Suprapubic skin (tissue), 3 donors: ENCODE results near the gene ZNF536.

Source experiments
- CTCF ChIP-seq, 2 donors: fragments of 200-600 bp in 1 of 2; fragments of 450-650 bp in 1 of 2; sonication (generic) in 1 of 2; IDR thresholded peaks; one replicate each; pipeline ENCODE4 v1.5.1; 2016 to 2019; ENCODE audit warnings: antibody characterized with exemption in 2 of 2, mild to moderate bottlenecking in 1 of 2, moderate library complexity in 1 of 2
- EP300 ChIP-seq: sonication (generic); formaldehyde crosslinking; IDR thresholded peaks from one replicate; pipeline ENCODE4 v1.6.1; 2017; ENCODE audit warnings: antibody characterized with exemption
- POLR2A ChIP-seq, 2 donors: fragments of 450-650 bp; IDR thresholded peaks; one replicate each; pipeline ENCODE4 v1.6.1; 2017; ENCODE audit warnings: antibody characterized with exemption in 2 of 2, mild to moderate bottlenecking in 2 of 2, moderate library complexity in 2 of 2

- TF ChIP-seq POLR2A (IDR thresholded peaks at IDR 0.05) (no peak), CTCF (IDR thresholded peaks at IDR 0.05) (no peak), EP300 (no peak)
Observed at GRCh38 chr19:30358821-30359580, 13.2 kb upstream of the ZNF536 start.
